ENCODE data around the gene MYB. TPM values are rescaled to one million over a fixed set of nuclear protein-coding genes. Genes with fewer than 3 reads are reported as not detected.

MYB gene
- total and polyA plus RNA-seq, 2 experiments from 2014 or later = 0.21 to 0.51 TPM

GRCh38 chr6:135267085-135267484 lies 86.0 kb downstream of the MYB start:
- no peak overlapping the region for H3K27ac ChIP-seq
- no peaks in the 10 kb centered on the region for H3K27me3 ChIP-seq
- peaks cover 15% of the 10 kb centered on the region for H3K4me1 ChIP-seq (ENCODE audit: low read depth)
- no peak overlapping the region for H3K4me3 ChIP-seq
- no peak for DNase-seq (ENCODE audit: low read depth in 1 of 2, low spot score in 1 of 2)
- TF ChIP-seq CTCF (IDR thresholded peaks at IDR 0.05; ENCODE audit: low read depth, low read length) = no peak
- H3K36me3 ChIP-seq = no peaks in the 10 kb centered on the region
- H3K9me3 ChIP-seq (ENCODE audit: low read depth) = no peaks in the 10 kb centered on the region

- no peak for DNase-seq (ENCODE audit: low read depth in 1 of 2, low spot score in 1 of 2)
- H3K27ac ChIP-seq = no peak overlapping the region
- no peak overlapping the region for H3K4me3 ChIP-seq
- H3K9me3 ChIP-seq (ENCODE audit: low read depth) = no peaks in the 10 kb centered on the region
- H3K36me3 ChIP-seq = no peaks in the 10 kb centered on the region
- no peaks in the 10 kb centered on the region for H3K27me3 ChIP-seq
- peaks cover 15% of the 10 kb centered on the region for H3K4me1 ChIP-seq (ENCODE audit: low read depth)
- TF ChIP-seq CTCF (IDR thresholded peaks at IDR 0.05; ENCODE audit: low read depth, low read length) = no peak
Observed at GRCh38 chr6:135268263-135268662, 87.2 kb downstream of the MYB start.

GRCh38 chr6:135268740-135269139 lies 87.6 kb downstream of the MYB start:
- no peaks in the 10 kb centered on the region for H3K36me3 ChIP-seq
- no peaks in the 10 kb centered on the region for H3K27me3 ChIP-seq
- no peaks in the 10 kb centered on the region for H3K9me3 ChIP-seq (ENCODE audit: low read depth)
- DNase-seq (ENCODE audit: low read depth in 1 of 2, low spot score in 1 of 2) = no peak
- TF ChIP-seq CTCF (IDR thresholded peaks at IDR 0.05; ENCODE audit: low read depth, low read length) = no peak
- H3K4me1 ChIP-seq (ENCODE audit: low read depth) = peaks cover 15% of the 10 kb centered on the region
- H3K27ac ChIP-seq = no peak overlapping the region
- no peak overlapping the region for H3K4me3 ChIP-seq

Other genes with a start within 250 kb of the MYB start
- gene ALDH8A1, start 231.2 kb upstream of the MYB start, total RNA-seq = 2.0 and 6.3 TPM in 2 replicates
- gene ALDH8A1, start 231.2 kb upstream of the MYB start, polyA plus RNA-seq = 0.72 and 2.1 TPM in 2 replicates
- gene HBS1L, start 126.5 kb upstream of the MYB start, total RNA-seq = 76.6 and 98.9 TPM in 2 replicates
- 57.8 and 89.6 TPM in 2 replicates for gene HBS1L, start 126.5 kb upstream of the MYB start, polyA plus RNA-seq